ENCODE results near the gene AOPEP.

DNA sequence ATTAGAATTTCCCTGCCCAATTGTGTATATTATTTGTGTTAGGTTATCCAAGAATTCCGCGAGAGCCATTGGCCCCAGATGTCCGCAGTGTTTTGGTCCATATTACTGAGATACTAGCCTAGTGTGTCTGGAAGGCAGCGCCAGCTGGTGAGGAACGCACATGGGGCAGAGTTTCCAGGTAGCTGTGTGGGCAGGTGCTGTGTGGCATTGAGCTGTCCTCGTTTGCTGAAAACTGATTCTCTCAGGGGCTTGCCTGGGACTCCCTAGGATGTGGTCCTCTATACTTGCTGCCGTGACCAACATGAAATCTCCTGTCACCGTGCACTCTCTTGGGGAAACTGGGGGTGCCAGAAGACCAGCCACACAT, 302.3 kb downstream of the AOPEP start:
- TF ChIP-seq ZNF449 (tag by site-specific recombination; IDR thresholded peaks at IDR 0.05) (no peak), CTCF (tag by site-specific recombination; IDR thresholded peaks at IDR 0.05) (no peak)

Data from HEK293 (cell line).